ENCODE results near the gene GEN1.

DNA sequence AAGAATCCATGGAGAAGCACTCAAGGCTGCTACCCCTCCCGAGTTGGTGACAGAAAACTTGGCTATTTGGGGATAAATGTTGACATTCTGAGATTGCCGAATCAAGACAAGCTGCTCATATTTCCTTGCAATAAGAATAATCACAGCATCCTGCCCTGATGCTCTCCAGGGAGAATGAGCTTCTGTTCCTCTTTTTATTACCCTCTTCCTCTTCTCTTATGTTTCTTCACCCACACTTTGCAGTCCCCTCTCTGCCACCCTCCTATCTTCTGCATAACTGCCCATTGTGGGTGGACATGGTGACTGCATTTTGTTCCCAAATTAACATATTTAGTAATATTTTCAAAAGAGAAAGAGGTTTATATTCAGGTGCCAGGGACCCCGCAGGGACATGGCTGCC lies 50.4 kb downstream of the GEN1 start:
- TF ChIP-seq, protein P1, sequence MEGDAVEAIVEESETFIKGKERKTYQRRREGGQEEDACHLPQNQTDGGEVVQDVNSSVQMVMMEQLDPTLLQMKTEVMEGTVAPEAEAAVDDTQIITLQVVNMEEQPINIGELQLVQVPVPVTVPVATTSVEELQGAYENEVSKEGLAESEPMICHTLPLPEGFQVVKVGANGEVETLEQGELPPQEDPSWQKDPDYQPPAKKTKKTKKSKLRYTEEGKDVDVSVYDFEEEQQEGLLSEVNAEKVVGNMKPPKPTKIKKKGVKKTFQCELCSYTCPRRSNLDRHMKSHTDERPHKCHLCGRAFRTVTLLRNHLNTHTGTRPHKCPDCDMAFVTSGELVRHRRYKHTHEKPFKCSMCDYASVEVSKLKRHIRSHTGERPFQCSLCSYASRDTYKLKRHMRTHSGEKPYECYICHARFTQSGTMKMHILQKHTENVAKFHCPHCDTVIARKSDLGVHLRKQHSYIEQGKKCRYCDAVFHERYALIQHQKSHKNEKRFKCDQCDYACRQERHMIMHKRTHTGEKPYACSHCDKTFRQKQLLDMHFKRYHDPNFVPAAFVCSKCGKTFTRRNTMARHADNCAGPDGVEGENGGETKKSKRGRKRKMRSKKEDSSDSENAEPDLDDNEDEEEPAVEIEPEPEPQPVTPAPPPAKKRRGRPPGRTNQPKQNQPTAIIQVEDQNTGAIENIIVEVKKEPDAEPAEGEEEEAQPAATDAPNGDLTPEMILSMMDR (IDR thresholded peaks at IDR 0.05; ENCODE audit: low read length): no peak
- no peak for TF ChIP-seq EZH2 (optimal IDR thresholded peaks at IDR 0.05; ENCODE audit: low read depth, low read length)
- TF ChIP-seq EZH2phosphoT487 (IDR thresholded peaks at IDR 0.05; ENCODE audit: low read length): no peak

All from MM.1S (cell line).